NCI-H510A treated with DMSO at 0.1 percent for 48 hours (cell line): Measurements from ENCODE around the gene IL37.
A peak's percentile ranks its signal among the peaks of the same experiment; 100 is the strongest.
"Not testable (repeated sequence)": the region's sequence is repeated elsewhere in the genome, so short reads cannot be mapped to it uniquely, and the experiment has no call there.

Source experiments
- DNase-seq: peaks from one replicate; lab custom pipeline; 2025; lab: John Stamatoyannopoulos, UW

IL37 gene

DNA sequence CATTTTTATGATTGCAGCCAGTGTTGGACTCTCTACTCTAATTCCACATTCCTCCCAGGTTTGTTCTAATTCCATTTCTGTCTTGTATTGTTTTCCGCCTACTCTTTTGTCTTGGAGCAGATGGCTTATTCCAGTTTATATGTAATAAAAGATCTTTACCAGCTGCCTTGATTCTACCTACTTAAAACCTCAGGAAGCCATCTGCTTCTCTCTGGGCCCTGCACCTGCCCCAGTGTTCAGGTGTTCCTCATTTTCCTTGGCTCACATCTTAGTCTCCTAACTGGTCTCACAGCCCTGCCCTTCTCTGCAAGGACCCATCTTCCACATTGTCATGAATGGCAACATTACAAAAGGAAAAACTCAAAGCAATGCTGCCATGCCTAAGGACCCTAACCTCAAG is 21.0 kb upstream of the IL37 start:
- peak; percentile 9 for DNase-seq

DNA sequence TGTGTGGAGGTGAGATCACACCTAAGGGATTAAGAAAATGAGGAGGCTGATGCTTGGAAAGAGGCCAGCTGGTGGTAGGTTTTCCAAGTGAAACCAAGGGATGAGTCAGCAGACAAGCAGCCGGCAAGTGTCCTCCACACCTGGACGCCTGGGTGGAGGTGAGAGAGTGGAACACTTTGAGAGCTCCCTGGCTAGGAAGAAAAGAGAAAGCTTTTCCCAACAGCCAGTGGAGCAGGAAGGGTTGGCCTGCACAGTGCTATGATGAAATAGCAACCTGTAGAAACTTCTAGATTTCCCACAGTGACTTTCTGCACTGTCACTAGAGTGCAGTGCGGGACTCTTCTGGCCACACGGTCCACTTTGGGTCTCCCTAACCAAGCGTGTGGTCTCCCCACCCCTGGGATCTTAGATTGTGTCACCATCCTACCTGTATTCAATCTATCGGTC is 19.6 kb upstream of the IL37 start:
- DNase-seq: peak; percentile 48

DNA sequence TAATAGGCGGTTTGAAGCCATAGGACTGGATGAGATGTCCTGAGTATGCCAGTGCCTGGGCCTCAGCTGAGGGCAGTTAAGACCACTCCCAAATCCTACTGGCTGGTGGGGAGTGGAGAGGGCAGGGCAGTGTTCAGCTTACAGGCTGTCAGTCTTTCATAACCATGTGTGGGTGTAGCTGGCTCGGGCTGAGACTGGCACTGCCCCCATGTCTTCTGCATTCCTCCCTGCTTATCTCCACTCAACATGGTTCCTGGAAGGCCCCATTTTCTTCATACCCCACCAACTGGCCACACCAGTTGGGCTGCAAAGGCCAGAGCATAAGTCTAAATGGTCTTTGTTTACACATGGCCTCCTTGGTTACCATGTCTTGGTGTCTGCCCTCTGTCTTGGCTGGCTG is 17.2 kb upstream of the IL37 start:
- no peak for DNase-seq

DNA sequence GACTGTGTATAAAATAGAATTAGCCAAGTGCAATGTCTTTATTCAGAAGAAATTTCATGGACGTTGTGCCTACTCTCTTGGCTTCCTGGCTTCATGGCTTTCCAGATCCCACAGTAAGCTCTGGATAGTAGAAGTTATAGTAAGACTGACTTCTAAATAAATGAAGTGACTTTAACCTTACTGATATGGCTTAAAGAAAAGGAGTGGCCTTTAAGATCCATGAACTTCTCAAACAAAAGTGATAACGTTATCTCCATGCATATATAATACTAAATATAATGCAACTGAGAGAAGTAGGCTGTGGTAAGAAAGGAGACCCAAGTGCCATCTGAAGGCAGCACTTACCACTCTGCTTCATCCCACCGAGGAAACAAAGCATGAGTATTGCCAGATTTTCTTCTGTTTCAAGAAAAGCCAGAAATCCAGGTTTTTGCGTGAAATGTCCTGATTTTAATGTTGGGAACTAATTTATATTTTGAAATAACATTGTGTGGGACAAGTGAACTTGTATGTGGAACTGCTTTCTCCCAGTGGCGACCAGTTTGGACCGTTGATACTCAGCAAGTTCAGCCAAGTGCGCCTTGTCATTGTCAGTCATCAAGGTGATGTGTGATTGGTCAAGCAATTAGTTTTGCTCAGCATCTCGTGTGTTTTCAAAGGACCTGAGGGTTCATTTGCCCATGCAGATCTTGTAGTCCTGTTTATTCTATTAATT is 13.9 kb upstream of the IL37 start:
- DNase-seq: no peak

- no peak for DNase-seq
Measured at GRCh38 chr2:112897624-112897978, 13.4 kb upstream of the IL37 start.

GRCh38 chr2:112901431-112902065 is 9.4 kb upstream of the IL37 start:
- not testable (repeated sequence) for DNase-seq

- no peak for DNase-seq
Measured at GRCh38 chr2:112902816-112903215, 8.1 kb upstream of the IL37 start.

- DNase-seq: no peak
Measured at GRCh38 chr2:112904883-112905282, 6.1 kb upstream of the IL37 start.

GRCh38 chr2:112906276-112906675 is 4.7 kb upstream of the IL37 start:
- no peak for DNase-seq

GRCh38 chr2:112907001-112907949 is 3.7 kb upstream of the IL37 start:
- no peak for DNase-seq

GRCh38 chr2:112908559-112908958 is 2.4 kb upstream of the IL37 start:
- not testable (repeated sequence) for DNase-seq

DNA sequence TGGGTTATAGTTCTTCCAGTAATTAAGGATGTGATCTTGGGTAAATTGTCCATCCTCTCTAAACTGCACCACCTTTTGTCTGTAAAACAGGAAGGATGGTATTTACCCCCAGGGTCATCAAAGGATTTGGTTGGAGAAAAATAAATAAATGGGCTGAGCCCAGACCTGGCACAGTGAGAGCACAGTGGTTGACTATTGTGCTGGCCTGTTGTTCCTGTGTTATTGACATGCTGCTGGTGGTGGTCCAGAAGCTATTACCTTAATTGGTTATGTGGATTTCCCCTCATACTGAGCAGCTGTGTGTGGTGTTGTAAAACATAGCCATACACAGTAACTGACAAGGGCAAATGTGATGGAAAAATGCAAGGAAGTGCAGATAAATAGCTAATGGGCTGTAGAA is 746 bp upstream of the IL37 start:
- DNase-seq: no peak

- no peak for DNase-seq
Measured at GRCh38 chr2:112912403-112912802, 1.4 kb downstream of the IL37 start.

GRCh38 chr2:112915300-112916144 is 4.6 kb downstream of the IL37 start:
- DNase-seq: no peak

DNA sequence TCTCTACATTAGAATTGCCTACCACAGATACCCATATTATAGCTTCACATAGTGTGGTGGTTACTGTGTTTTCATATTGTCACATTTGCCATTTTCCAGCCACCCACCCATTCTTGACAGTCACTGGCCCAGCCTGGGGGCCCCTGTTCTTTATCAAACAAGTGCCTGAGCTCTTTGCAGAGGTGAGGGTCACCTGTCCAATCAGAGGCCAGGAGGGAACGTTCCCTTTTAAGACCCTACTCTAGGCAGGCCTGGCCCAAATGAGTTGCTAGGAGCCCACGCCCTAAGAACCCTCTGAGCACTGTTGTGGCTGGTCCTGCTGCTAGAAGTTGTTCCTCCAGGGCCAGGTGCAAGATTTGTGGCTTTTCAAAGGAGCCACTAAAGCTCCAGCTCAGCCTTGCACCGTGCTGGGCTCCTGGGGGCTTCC is 5.2 kb downstream of the IL37 start:
- no peak for DNase-seq

DNA sequence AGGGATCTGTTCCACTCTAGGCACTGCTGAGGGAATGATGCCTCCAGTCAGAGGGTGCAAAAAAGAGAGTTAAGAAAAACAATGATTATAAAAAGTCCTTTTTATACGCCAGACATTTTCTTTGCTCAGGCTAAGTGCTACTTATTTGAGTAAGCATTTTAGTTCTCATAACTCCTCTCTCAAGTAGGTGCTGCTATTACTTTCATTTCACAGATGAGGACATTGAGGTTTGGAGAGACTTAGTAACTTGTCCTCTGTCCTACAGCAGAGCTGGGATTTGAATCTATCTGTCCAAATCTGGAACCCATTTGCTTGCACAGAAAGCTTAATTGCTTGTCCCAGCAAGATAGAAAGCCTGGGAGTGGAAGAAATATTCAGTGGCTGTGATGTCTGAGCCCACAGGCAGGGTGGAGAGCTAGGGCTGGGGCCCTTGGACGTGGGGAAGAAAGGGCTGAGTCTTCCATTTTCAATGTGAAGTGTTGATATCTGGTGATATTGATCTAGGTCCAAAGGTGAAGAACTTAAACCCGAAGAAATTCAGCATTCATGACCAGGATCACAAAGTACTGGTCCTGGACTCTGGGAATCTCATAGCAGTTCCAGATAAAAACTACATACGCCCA is 5.8 kb downstream of the IL37 start:
- no peak for DNase-seq

DNA sequence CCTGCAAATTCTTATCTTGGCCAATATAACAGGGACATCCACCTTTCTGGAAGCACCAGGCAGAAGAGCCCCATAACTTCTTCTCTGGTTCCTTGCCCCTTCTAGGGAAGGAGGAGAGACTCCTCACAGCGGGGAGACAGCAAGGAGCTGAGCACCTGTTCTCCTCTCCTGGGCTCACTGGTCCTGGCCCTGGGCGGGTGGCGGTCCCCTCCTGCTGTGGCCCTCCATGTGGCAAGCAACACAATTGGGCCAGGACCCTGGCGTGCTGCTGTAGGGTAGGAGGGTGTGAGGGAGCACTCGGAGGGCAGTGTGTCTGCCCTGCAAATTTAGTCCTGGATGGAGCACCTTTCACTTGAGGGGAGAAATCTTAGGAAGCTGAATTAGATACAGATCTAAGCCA is 6.9 kb downstream of the IL37 start:
- DNase-seq: no peak

- no peak for DNase-seq
Measured at GRCh38 chr2:112918256-112918655, 7.3 kb downstream of the IL37 start.

DNA sequence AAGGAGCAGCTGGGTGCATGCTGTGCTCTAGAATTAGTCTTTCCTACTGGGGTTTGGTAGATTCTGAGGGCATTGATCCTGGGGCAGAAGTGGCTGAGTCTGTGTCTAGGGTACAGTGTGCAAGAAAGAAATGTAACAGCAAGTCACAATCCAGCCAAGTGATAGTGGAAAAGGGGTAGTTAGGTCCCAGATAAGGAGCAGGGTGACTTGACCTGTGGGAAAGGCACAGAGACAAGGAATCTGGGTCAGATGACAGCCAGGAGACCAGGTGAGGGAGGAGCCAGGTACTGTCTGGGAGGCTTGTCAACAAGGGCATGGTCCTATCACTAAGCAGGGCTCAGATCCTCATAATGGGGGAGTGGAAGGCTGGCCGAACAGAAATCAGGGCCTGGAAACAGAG is 8.1 kb downstream of the IL37 start:
- no peak for DNase-seq

DNA sequence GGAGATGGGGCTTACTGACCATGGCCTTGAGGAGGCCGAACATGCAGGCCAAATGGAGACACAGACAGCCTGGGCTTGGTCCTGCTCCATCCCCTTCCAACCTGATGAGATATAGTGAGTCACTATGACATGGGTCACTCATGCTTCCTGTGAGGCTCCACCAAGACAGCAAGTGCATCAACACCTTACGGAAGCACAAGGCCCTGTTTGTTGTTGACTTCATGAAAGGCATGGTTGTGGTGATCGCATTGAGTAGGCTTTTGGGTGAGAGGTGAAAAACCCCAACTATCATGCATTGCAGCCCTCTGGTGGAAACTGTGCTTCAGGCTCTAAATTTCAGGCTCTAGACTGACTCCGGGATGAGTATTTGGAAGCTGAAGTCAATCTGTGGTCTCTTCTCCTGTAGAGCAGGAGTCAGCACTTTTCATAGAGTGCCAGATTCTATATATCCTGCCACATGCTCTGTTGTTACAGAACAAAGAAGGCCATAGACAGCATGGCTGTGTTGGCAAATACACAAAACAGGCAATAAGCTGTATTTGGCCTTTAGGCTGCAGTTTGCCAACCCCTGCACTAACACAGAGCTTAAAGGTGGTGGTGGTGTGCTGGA is 10.1 kb downstream of the IL37 start:
- no peak for DNase-seq

- no peak for DNase-seq
Measured at GRCh38 chr2:112921982-112922381, 11.0 kb downstream of the IL37 start.
